Activated naive CD8-positive, alpha-beta T cell treated with anti-CD3 and anti-CD28 coated beads, Interleukin-2, amount 50 U/mL, for 24 hours (primary cell): ENCODE data around the gene CARD14.
"Not testable (repeated sequence)": the region's sequence is repeated elsewhere in the genome, so short reads cannot be mapped to it uniquely, and the experiment has no call there.

Experiments
- ATAC-seq: fragments of 150-1000 bp; cut with Tn5 transposase; one replicate; pipeline ENCODE4 v1.10.0; 2021
- DNase-seq: peaks from one replicate; pipeline ENCODE4 v3.0.0; 2021
- H3K27ac Mint-ChIP-seq: one replicate; pipeline ENCODE4 v1.8.0; 2021; ENCODE audit warnings: mild to moderate bottlenecking, mixed read lengths
- H3K27me3 Mint-ChIP-seq: one replicate; pipeline ENCODE4 v1.8.0; 2021; ENCODE audit warnings: mixed read lengths
- H3K36me3 Mint-ChIP-seq: one replicate; pipeline ENCODE4 v1.8.0; 2021; ENCODE audit warnings: low read depth, mixed read lengths
- H3K4me1 Mint-ChIP-seq: one replicate; pipeline ENCODE4 v1.8.0; 2021; ENCODE audit warnings: mixed read lengths
- H3K4me3 Mint-ChIP-seq: one replicate; pipeline ENCODE4 v1.8.0; 2021; ENCODE audit warnings: mild to moderate bottlenecking, moderate library complexity, mixed read lengths
- H3K9me3 Mint-ChIP-seq: one replicate; pipeline ENCODE4 v1.8.0; 2021; ENCODE audit warnings: mixed read lengths

The CARD14 gene

DNA sequence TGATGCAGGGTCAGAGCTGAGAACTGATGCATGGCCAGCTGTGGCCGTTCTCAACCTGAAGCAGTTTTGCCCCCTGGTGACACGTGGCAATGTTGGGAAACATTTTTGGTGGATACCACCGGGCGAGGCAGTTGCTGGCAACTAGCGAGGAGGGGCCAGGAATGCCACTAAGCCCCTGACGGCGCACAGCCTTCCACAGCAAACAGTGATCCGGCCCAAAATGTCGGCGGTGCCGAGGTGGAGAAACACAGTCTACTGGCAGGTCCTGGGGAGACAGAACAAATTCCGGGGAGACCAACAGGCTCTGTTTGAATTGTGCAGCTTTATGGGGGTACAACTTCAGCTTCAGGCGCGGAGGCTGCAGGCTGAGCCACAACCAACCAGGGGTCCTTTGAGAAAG lies 58.6 kb downstream of the CARD14 start:
- H3K4me3 Mint-ChIP-seq: no peak overlapping the region
- H3K4me1 Mint-ChIP-seq: peaks cover 7% of the 10 kb centered on the region
- H3K9me3 Mint-ChIP-seq: peaks cover 14% of the 10 kb centered on the region
- no peak overlapping the region for H3K27ac Mint-ChIP-seq
- no peak for DNase-seq
- peaks cover 22% of the 10 kb centered on the region for H3K36me3 Mint-ChIP-seq
- ATAC-seq: no peak
- H3K27me3 Mint-ChIP-seq: peaks cover 3% of the 10 kb centered on the region

DNA sequence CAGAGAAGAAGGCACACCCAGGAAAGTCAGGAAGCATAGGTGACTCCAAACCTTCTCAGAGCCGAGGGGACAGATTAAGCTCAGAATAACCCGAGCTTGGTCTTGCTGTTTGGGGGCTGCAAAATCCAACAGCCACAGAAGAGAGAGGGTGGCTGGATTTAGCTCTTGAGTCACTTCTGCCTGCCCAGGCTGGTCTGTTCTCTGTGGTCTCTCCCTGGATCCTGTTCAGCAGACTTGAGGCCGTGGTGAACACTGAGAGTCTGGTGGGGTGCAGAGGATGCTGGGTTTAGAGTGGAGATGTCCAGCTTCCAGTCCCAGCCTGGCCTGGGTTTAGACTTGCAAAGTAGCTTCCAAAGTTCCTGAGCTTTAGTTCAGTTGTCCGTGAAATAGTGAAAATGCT lies 59.2 kb downstream of the CARD14 start:
- H3K36me3 Mint-ChIP-seq: peaks cover 26% of the 10 kb centered on the region
- ATAC-seq (no peak), DNase-seq (no peak)
- peaks cover 17% of the 10 kb centered on the region for H3K9me3 Mint-ChIP-seq
- no peak overlapping the region for H3K4me3 Mint-ChIP-seq
- H3K27me3 Mint-ChIP-seq: peaks cover 1% of the 10 kb centered on the region
- H3K27ac Mint-ChIP-seq: no peak overlapping the region
- peaks cover 3% of the 10 kb centered on the region for H3K4me1 Mint-ChIP-seq

DNA sequence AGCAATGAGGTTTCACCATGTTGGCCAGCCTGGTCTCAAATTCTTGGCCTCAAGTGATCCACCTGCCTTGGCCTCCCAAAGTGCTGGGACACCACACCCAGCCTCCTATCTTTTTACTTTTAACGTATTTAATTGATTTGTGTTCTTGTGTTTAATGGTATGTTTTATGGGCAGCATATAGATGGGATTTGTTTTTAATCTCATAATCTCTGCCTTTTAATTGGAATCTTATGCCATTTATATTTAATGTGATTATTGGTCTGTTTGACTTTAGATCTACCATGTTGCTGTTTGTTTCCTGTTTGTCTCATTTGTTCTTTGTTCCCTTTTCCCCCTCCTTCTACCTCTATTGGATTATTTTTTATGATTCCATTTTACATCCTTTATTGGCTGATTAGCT lies 62.6 kb downstream of the CARD14 start:
- ATAC-seq (no peak), DNase-seq (no peak)
- Mint-ChIP-seq H3K9me3 (peaks cover 22% of the 10 kb centered on the region), H3K27ac (no peak overlapping the region), H3K36me3 (peaks cover 33% of the 10 kb centered on the region), H3K27me3 (no peaks in the 10 kb centered on the region), H3K4me3 (no peak overlapping the region), H3K4me1 (no peaks in the 10 kb centered on the region)

DNA sequence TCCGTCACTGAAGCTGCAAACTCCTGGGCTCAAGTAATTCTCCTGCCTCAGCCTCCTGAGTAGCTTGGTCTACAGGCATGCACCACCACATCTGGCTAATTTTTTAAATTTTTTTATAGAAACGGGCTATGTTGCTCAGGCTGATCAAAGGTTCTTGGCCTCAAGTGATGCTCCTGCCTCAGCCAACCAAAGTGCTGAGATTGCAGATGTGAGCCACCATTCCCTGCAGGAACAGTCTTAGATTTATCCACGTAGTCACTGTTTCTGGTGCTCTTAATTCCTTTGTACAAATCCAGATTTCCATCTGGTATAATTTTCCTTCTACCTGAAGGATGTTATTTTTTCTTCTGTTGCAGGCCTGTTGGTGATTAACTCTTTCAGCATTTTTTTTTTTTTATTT lies 63.4 kb downstream of the CARD14 start:
- H3K36me3 Mint-ChIP-seq: peaks cover 33% of the 10 kb centered on the region
- DNase-seq: no peak
- no peak overlapping the region for H3K4me3 Mint-ChIP-seq
- H3K9me3 Mint-ChIP-seq: peaks cover 22% of the 10 kb centered on the region
- H3K27me3 Mint-ChIP-seq: no peaks in the 10 kb centered on the region
- H3K4me1 Mint-ChIP-seq: no peaks in the 10 kb centered on the region
- H3K27ac Mint-ChIP-seq: no peak overlapping the region
- ATAC-seq: no peak

DNA sequence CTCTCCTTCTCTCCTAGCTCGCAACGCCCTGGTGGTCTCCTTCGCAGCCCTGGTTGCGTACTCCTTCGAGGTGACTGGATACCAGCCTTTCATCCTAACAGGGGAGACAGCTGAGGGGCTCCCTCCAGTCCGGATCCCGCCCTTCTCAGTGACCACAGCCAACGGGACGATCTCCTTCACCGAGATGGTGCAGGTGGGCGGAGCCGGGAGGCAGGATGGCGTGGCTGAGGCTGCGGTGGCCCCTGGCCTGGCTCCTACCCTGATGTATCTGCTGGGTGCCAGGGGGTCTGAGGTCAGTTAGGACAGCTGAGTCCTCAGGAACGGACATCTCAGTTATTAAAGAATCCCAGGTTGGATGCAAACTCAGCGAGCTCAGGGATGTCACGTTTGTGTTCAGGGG lies 67.1 kb downstream of the CARD14 start:
- no peak for DNase-seq
- peaks cover 16% of the 10 kb centered on the region for H3K9me3 Mint-ChIP-seq
- no peak overlapping the region for H3K4me3 Mint-ChIP-seq
- peaks cover 26% of the 10 kb centered on the region for H3K36me3 Mint-ChIP-seq
- no peak overlapping the region for H3K27ac Mint-ChIP-seq
- H3K4me1 Mint-ChIP-seq: no peaks in the 10 kb centered on the region
- H3K27me3 Mint-ChIP-seq: no peaks in the 10 kb centered on the region
- ATAC-seq: no peak

DNA sequence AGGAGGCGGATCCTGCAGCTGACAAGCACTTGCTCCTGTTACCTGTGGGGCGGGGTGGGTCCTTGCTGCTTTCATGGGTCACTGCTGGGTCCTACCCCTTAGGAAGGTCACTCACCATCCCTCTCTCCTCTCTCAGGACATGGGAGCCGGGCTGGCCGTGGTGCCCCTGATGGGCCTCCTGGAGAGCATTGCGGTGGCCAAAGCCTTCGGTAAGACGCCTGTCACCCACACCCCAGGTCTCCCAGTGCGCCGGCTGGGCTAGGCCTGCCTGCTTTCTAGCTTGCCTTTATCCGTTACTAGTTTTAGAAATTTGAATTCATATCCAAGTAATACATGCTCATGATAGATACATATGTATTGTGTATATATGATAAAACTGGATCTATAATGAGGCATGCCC lies 67.6 kb downstream of the CARD14 start:
- Mint-ChIP-seq H3K27me3 (no peaks in the 10 kb centered on the region), H3K36me3 (peaks cover 23% of the 10 kb centered on the region), H3K9me3 (peaks cover 15% of the 10 kb centered on the region), H3K4me3 (no peak overlapping the region), H3K27ac (no peak overlapping the region), H3K4me1 (no peaks in the 10 kb centered on the region)
- no peak for DNase-seq
- no peak for ATAC-seq

DNA sequence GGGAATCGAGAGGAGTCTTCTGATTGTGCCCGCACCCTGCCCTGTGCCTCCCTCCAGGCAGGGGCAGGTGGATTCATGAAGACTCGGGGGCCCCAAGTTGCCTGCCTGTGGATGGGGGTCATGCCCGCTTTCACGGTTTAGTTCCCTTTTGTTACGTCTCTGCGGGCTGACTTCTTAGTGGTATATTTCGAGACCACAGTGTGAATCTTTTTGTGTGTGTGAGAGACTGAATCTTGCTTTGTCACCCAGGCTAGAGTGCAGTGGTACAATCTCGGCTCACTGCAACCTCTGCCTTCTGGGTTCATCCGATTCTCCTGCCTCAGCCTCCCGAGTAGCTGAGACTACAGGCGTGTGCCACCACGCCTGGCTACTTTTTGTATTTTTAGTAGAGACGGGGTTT lies 72.7 kb downstream of the CARD14 start:
- Mint-ChIP-seq H3K27me3 (no peaks in the 10 kb centered on the region), H3K36me3 (peaks cover 2% of the 10 kb centered on the region), H3K4me1 (no peaks in the 10 kb centered on the region), H3K9me3 (no peaks in the 10 kb centered on the region), H3K4me3 (no peak overlapping the region), H3K27ac (no peak overlapping the region)
- DNase-seq (no peak), ATAC-seq (no peak)

DNA sequence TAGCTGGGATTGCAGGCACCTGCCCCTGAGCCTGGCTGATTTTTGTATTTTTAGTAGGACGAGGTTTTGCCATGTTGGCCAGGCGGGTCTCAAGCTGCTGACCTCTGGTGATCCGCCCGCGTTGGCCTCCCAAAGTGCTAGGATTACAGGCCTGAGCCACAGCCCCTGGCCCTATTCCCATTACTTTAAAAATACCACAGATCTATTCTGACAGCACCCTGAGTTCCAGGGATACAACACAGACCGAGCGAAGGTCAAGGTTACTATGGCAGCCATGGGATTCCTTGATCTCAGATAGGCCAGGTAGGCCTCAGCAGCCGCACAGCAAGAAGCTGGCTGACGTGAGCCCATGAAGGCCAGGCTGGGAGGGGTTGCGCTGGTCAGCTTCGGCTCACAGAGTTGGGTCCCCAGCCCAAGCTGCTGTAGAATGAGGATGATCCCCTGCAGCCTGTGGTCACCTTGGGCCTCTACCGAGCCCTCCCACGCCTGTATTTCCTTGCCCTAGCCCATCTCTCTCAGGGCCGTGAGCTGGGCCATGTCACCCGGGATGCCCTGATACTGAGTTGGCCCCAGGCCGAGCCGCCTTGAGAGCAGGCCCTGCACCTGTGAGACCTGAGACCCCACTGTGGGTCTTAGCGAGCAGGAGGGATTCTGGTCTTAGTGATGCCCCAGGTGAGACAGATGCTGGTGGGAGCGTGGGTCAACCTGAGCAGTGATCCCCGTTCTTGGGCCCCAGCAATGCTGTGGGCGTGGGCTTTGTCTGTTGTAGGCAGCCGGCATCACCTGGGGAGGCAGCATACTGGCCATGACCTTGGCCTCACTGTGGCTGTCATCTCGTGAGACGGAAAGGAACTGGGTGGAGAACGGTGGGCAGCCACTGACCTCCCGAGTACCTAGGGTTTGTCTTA lies 74.0 kb downstream of the CARD14 start:
- H3K27me3 Mint-ChIP-seq: no peaks in the 10 kb centered on the region

DNA sequence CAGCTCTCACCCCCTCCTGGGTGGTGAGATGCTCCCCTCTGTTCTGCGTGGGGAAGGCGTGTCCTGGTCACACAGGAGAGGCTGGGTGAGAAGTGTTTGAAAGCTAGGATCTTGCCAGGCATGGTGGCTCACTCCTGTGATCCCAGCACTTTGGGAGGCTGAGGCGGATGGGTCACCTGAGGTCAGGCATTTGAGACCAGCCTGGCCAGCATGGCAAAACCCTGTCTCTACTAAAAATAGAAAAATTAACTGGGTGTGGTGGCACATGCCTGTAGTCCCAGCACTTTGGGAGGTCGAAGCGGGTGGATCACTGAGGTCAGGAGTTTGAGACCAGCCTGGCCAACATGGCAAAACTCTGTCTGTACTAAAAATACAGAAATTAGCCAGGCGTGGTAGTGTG lies 74.6 kb downstream of the CARD14 start:
- not testable (repeated sequence) for H3K9me3 Mint-ChIP-seq

More for the DNA sequence above, 74.0 kb downstream of the CARD14 start:
- H3K4me1 Mint-ChIP-seq: no peaks in the 10 kb centered on the region
- DNase-seq (no peak), ATAC-seq (no peak)
- H3K9me3 Mint-ChIP-seq: no peaks in the 10 kb centered on the region
- H3K27ac Mint-ChIP-seq: no peak overlapping the region
- no peaks in the 10 kb centered on the region for H3K36me3 Mint-ChIP-seq
- no peak overlapping the region for H3K4me3 Mint-ChIP-seq

DNA sequence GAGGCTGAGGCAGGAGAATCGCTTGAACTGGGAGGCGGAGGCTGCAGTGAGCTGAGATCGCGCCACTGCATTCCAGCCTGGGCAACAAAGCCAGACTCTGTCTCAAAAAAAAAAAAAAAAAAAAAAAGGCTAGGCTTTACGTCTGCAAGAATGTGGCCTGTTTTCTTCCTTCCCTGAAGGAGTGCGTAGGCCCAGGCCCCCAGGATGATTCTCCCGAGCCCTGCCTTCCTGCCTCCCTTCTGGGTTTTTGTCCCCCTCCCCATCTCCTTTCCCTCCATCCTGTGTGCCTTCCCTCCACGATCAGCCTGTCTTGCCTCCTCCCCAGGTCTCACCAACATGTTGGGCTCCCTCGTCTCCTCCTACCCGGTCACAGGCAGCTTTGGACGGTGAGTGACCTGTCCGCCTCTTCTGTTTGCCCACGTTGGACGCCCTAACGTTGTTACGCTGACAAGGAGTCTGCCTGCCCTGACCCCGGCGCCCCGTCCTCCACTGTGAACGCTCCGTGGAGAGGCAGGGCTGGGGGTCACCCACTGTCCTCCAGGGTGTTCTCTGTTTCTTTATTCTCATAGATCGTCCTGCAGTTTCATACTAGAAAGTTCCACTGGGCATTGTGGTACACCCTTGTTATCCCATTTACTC lies 75.2 kb downstream of the CARD14 start:
- DNase-seq (no peak), ATAC-seq (no peak)
- Mint-ChIP-seq H3K4me3 (no peak overlapping the region), H3K4me1 (no peaks in the 10 kb centered on the region), H3K36me3 (no peaks in the 10 kb centered on the region), H3K9me3 (no peaks in the 10 kb centered on the region), H3K27me3 (no peaks in the 10 kb centered on the region), H3K27ac (no peak overlapping the region)

More for the DNA sequence above, 74.6 kb downstream of the CARD14 start:
- DNase-seq, H3K27ac Mint-ChIP-seq, H3K4me1 Mint-ChIP-seq, H3K4me3 Mint-ChIP-seq, ATAC-seq, H3K36me3 Mint-ChIP-seq, H3K27me3 Mint-ChIP-seq: not testable (repeated sequence)

DNA sequence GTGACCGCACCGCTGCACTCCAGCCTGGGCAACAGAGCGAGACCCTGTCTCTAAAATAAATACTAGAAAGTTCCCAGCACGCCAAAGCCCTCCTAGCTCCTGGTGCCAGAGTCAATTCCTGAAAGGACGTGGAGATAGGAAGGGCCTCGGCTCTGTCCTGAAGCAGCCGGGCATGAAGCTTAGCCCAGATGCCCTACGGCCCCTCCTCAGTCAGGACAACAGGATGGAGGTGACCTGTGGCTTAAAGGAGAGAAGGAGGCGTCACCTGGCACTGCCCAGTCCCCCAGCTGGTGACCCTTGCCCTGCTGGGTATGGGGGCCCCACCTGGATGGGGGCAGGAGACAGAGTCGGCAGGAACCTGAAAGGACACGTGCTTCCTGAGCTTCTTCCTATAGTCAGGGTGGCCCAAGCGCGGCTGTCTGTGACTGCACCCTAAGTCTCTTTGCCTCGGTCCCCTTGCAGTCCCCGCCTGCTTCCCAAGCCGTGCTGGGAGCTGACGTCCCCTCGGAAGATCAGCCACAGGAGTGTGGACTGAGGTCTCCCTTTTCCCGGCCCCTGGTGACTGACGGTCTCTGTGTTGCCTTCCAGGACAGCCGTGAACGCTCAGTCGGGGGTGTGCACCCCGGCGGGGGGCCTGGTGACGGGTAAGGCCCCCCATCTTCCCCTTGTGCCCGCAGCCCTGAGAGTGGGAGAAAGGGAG lies 75.9 kb downstream of the CARD14 start:
- Mint-ChIP-seq H3K9me3 (no peaks in the 10 kb centered on the region), H3K4me3 (no peak overlapping the region), H3K4me1 (no peaks in the 10 kb centered on the region), H3K27me3 (no peaks in the 10 kb centered on the region), H3K36me3 (no peaks in the 10 kb centered on the region), H3K27ac (no peak overlapping the region)
- DNase-seq: no peak
- no peak for ATAC-seq

DNA sequence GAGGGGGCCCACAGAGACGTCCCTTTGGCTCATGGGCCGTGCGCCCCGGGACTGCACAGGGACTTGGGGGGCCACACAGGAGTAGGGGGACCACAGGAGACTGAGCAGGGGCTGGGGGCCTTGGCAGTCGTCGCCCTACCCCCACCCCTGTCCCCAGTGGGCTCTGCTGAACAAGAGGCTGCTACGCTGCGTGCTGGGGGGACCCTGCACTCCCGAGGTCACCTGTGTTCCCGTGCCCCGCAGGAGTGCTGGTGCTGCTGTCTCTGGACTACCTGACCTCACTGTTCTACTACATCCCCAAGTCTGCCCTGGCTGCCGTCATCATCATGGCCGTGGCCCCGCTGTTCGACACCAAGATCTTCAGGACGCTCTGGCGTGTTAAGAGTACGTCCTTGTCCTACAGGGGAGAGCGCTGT lies 76.4 kb downstream of the CARD14 start:
- Mint-ChIP-seq H3K4me1 (no peaks in the 10 kb centered on the region), H3K4me3 (no peak overlapping the region), H3K9me3 (no peaks in the 10 kb centered on the region), H3K27me3 (no peaks in the 10 kb centered on the region), H3K27ac (no peak overlapping the region), H3K36me3 (no peaks in the 10 kb centered on the region)
- ATAC-seq (no peak), DNase-seq (no peak)

DNA sequence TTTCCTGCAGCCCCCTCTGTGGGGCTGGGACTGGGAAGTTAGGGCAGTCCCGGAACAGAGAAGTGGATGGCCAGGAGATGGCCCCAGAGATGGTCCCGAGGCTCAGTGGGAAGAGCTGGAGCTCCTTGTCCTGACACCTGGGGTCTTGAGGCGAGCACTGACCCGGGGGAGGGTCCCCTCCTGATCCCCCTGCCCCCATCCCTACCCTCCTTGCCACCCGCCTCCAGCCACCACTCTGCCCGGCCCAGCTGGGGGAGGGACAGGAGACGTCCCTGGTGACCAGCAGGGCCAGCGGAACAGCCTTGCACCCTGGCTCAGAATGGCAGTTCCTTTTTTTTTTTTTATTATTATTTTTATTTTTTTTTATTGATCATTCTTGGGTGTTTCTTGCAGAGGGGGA lies 76.9 kb downstream of the CARD14 start:
- Mint-ChIP-seq H3K4me3 (no peak overlapping the region), H3K27me3 (no peaks in the 10 kb centered on the region), H3K4me1 (no peaks in the 10 kb centered on the region), H3K9me3 (no peaks in the 10 kb centered on the region), H3K36me3 (no peaks in the 10 kb centered on the region), H3K27ac (no peak overlapping the region)
- DNase-seq (no peak), ATAC-seq (no peak)

DNA sequence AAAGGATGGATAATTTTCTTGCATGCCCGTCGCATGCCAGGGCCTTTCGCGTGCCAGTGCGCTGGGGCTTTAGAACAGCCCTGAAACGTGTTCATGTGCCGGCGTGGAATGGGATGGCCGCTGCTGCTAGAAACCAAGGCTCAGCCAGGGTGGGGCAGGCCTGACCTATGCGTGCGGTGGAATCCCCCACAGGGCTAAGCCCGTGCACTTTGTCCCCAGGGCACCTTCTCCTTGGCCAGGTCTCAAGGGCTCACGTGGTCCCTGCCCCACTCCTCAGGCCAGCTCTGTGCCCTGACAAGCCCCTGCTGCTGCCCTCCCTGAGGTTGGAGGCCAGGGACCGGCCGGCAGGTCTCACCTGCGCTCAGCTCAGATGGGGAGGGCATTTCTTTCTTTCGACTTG lies 77.7 kb downstream of the CARD14 start:
- no peak overlapping the region for H3K27ac Mint-ChIP-seq
- H3K4me3 Mint-ChIP-seq: no peak overlapping the region
- no peaks in the 10 kb centered on the region for H3K9me3 Mint-ChIP-seq
- H3K36me3 Mint-ChIP-seq: no peaks in the 10 kb centered on the region
- DNase-seq (no peak), ATAC-seq (no peak)
- H3K4me1 Mint-ChIP-seq: peaks cover 2% of the 10 kb centered on the region
- no peaks in the 10 kb centered on the region for H3K27me3 Mint-ChIP-seq
